ENCODE data around the gene INO80. TPM values are rescaled to one million over a fixed set of nuclear protein-coding genes. Genes with fewer than 3 reads are reported as not detected.
A peak's percentile ranks its signal among the peaks of the same experiment; 100 is the strongest.

The INO80 gene
- total RNA-seq, 1 donor from 2014 or later: 39.2 TPM

GRCh38 chr15:41055706-41056105, 60.4 kb downstream of the INO80 start:
- peaks cover 51% of the 10 kb centered on the region for H3K36me3 Mint-ChIP-seq (ENCODE audit: low read depth)

DNA sequence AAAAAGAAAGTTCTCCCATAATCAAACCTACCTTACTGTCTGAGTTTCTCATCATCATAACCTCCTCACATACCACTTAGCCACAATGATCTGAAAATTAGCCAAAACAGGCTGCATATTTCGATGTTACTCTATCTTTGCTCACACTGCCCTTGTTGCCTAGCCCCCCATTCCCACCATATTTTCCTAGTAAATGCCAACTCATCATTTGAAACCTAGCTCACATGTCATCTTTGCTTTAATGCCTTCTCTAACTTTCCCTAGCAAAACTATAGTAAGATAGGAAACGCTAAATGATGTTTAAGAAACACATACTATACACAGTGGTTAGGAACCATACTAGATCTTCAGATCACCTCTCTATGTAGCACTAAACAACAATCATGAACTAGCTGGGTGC, 64.9 kb downstream of the INO80 start:
- intact Hi-C loops (cut with micrococcal nuclease): no loop called here
- no peak for DNase-seq (ENCODE audit: low spot score)
- peaks cover 10% of the 10 kb centered on the region for H3K4me1 Mint-ChIP-seq (ENCODE audit: low read depth)
- H3K36me3 Mint-ChIP-seq (ENCODE audit: low read depth): peaks cover 50% of the 10 kb centered on the region
- H3K4me3 Mint-ChIP-seq: no peak overlapping the region
- H3K27me3 Mint-ChIP-seq (ENCODE audit: insufficient read depth): no peaks in the 10 kb centered on the region
- H3K9me3 Mint-ChIP-seq: no peaks in the 10 kb centered on the region
- H3K27ac Mint-ChIP-seq: no peak overlapping the region

More at GRCh38 chr15:41055706-41056105, 60.4 kb downstream of the INO80 start:
- intact Hi-C loops (cut with micrococcal nuclease): no loop called here
- H3K27me3 Mint-ChIP-seq (ENCODE audit: insufficient read depth): no peaks in the 10 kb centered on the region
- DNase-seq (ENCODE audit: low spot score): no peak
- H3K9me3 Mint-ChIP-seq: peaks cover 3% of the 10 kb centered on the region
- H3K4me1 Mint-ChIP-seq (ENCODE audit: low read depth): no peaks in the 10 kb centered on the region
- no peak overlapping the region for H3K27ac Mint-ChIP-seq
- H3K4me3 Mint-ChIP-seq: no peak overlapping the region

DNA sequence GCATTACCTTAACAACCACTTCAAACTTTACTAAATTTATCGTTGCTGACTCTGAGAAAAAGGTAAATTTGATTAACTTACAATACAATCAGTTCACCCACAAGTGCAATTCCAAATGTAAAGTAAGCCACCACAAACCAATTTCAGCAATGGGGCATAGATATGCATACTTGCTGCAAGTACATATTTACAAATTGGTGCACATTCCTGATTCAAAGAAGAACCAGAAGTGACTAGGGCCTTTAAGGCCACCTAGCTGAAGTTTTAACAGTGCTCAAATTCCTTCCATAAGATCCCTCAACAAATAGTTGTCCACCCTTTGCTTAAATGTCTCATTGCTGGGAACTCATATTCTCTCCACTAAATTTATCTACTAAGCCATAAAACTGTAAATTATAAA, 67.2 kb downstream of the INO80 start:
- DNase-seq (ENCODE audit: low spot score): no peak
- intact Hi-C loops (cut with micrococcal nuclease): no loop called here
- Mint-ChIP-seq H3K36me3 (ENCODE audit: low read depth) (peaks cover 40% of the 10 kb centered on the region), H3K4me3 (no peak overlapping the region), H3K9me3 (no peaks in the 10 kb centered on the region), H3K27ac (no peak overlapping the region), H3K4me1 (ENCODE audit: low read depth) (peaks cover 10% of the 10 kb centered on the region), H3K27me3 (ENCODE audit: insufficient read depth) (no peaks in the 10 kb centered on the region)

DNA sequence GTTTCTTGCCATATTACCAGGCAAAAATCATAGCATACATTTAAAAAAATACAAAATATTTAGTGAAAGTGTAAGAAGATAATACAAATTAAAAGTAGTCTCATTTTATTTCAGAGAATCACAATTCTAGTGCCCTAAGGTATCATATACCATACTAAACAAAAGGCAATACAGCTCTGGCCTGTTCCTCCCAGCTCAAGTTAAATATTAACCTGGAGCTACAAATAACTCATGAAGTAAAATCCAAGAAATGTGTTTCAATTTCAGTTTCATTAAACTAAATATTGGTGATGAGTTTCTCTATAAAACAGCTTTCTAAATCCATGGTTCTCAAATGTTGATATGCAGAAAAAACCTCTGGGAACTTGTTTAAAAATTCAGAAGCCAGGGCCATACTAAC, 67.7 kb downstream of the INO80 start:
- H3K9me3 Mint-ChIP-seq: no peaks in the 10 kb centered on the region
- H3K4me1 Mint-ChIP-seq (ENCODE audit: low read depth): peaks cover 10% of the 10 kb centered on the region
- no peak overlapping the region for H3K4me3 Mint-ChIP-seq
- no peak for DNase-seq (ENCODE audit: low spot score)
- intact Hi-C loops (cut with micrococcal nuclease): no loop called here
- H3K27ac Mint-ChIP-seq: no peak overlapping the region
- H3K36me3 Mint-ChIP-seq (ENCODE audit: low read depth): peaks cover 42% of the 10 kb centered on the region
- no peaks in the 10 kb centered on the region for H3K27me3 Mint-ChIP-seq (ENCODE audit: insufficient read depth)

DNA sequence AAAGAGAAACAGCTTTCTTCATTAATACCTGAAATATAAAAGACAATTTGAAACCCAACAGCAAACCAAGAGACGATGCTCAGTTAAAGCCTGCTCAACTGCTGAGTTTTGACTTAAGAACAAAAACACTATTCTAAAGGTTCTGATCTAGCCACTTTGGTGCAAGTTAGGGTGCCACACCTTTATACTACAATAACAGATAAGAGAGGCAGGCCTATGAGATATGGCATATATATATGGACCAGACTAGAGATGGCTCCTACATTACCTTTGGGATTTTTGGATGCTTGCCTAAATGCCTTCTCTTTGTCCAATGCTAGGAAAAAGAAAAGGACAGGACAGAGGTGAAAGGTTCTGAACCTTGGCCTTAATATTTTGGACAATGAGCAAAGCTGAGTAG, 68.6 kb downstream of the INO80 start:
- H3K36me3 Mint-ChIP-seq (ENCODE audit: low read depth): peaks cover 49% of the 10 kb centered on the region
- intact Hi-C loops (cut with micrococcal nuclease): no loop called here
- H3K9me3 Mint-ChIP-seq: no peaks in the 10 kb centered on the region
- H3K27ac Mint-ChIP-seq: no peak overlapping the region
- no peak for DNase-seq (ENCODE audit: low spot score)
- no peaks in the 10 kb centered on the region for H3K27me3 Mint-ChIP-seq (ENCODE audit: insufficient read depth)
- peaks cover 10% of the 10 kb centered on the region for H3K4me1 Mint-ChIP-seq (ENCODE audit: low read depth)
- H3K4me3 Mint-ChIP-seq: no peak overlapping the region

DNA sequence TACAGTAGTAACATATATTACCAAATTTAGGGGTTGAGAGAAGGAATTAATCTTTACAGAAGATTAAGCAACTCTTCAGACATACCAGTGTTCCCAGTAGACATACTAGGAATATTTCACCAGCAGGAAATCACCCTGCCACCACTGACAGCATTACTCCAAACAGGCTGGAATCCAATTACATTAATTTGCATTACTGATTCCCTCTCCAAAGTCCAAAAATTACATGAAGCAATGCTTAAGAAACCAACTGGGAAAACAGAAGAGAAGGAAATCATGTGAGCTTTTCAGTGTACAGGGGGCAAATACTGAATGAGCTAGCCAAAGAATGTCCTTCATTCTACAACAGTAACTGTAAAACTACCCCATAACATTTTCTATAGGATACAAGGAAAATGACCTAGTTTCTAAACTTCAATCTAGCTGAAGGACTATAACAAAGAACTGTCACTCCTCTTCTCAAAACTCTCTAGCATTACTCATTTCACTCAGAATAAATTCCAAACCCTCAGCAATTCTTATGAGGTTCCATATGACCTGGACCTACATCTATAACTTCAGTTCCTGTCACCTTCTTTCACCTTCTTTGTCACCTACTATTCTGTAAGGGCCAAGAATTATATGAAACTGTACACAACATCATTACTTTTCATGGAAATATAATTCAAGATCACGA, 72.7 kb downstream of the INO80 start:
- peaks cover 4% of the 10 kb centered on the region for H3K4me1 Mint-ChIP-seq (ENCODE audit: low read depth)
- H3K9me3 Mint-ChIP-seq: no peaks in the 10 kb centered on the region
- H3K27me3 Mint-ChIP-seq (ENCODE audit: insufficient read depth): no peaks in the 10 kb centered on the region
- intact Hi-C loops (cut with micrococcal nuclease): no loop called here
- H3K36me3 Mint-ChIP-seq (ENCODE audit: low read depth): peaks cover 39% of the 10 kb centered on the region
- no peak overlapping the region for H3K27ac Mint-ChIP-seq
- DNase-seq (ENCODE audit: low spot score): no peak
- H3K4me3 Mint-ChIP-seq: no peak overlapping the region

- DNase-seq (ENCODE audit: low spot score): no peak
- Mint-ChIP-seq H3K9me3 (no peaks in the 10 kb centered on the region), H3K27ac (no peak overlapping the region), H3K36me3 (ENCODE audit: low read depth) (peaks cover 40% of the 10 kb centered on the region), H3K27me3 (ENCODE audit: insufficient read depth) (no peaks in the 10 kb centered on the region), H3K4me3 (no peak overlapping the region), H3K4me1 (ENCODE audit: low read depth) (peaks cover 7% of the 10 kb centered on the region)
- intact Hi-C loops (cut with micrococcal nuclease): no loop called here
These were observed 73.2 kb downstream of the INO80 start for GRCh38 chr15:41042851-41043250.

DNA sequence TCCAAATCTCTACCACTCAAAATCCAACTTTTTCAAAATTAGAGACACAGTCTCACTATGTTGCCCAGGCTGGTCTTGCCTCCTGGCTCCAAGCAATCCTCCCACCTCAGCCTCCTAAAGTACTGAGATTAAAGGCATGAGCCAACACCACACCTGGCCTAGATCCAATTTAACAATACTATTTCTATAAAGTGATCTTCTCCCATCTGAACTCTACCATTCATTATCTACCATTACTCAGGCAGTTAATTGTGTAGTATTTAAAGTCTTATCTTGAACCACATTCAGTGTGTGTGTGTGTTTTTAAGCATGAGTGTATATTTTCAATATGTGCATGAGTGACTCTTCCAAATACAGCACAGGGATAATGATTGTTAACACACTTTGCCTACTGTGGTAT, 77.0 kb downstream of the INO80 start:
- Mint-ChIP-seq H3K27me3 (ENCODE audit: insufficient read depth) (no peaks in the 10 kb centered on the region), H3K4me1 (ENCODE audit: low read depth) (peaks cover 7% of the 10 kb centered on the region), H3K27ac (no peak overlapping the region), H3K4me3 (no peak overlapping the region), H3K36me3 (ENCODE audit: low read depth) (peaks cover 31% of the 10 kb centered on the region), H3K9me3 (no peaks in the 10 kb centered on the region)
- no peak for DNase-seq (ENCODE audit: low spot score)
- intact Hi-C loops (cut with micrococcal nuclease): no loop called here

DNA sequence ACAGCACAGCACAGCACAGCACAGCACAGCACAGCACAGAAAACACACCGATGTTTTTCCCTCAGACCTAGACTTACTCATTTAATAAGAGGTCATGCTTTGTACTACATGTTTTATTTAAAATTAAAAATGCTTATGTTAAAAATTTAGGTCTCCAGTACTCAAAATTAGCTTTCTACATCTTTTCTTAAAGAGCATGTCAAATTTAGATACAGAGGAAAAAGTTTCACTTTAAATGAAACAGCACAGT, 84.1 kb downstream of the INO80 start:
- H3K27me3 Mint-ChIP-seq (ENCODE audit: insufficient read depth): no peaks in the 10 kb centered on the region
- no peaks in the 10 kb centered on the region for H3K9me3 Mint-ChIP-seq
- H3K4me1 Mint-ChIP-seq (ENCODE audit: low read depth): no peaks in the 10 kb centered on the region
- DNase-seq (ENCODE audit: low spot score): no peak
- no peak overlapping the region for H3K4me3 Mint-ChIP-seq
- intact Hi-C loops (cut with micrococcal nuclease): no loop called here
- H3K27ac Mint-ChIP-seq: no peak overlapping the region
- H3K36me3 Mint-ChIP-seq (ENCODE audit: low read depth): peaks cover 10% of the 10 kb centered on the region

- Mint-ChIP-seq H3K36me3 (ENCODE audit: low read depth) (peaks cover 16% of the 10 kb centered on the region), H3K4me1 (ENCODE audit: low read depth) (no peaks in the 10 kb centered on the region), H3K9me3 (no peaks in the 10 kb centered on the region), H3K27me3 (ENCODE audit: insufficient read depth) (no peaks in the 10 kb centered on the region), H3K4me3 (no peak overlapping the region), H3K27ac (peak overlapping the region; percentile 74)
- intact Hi-C loops (cut with micrococcal nuclease): no loop called here
- DNase-seq (ENCODE audit: low spot score): no peak
These were observed 84.6 kb downstream of the INO80 start for GRCh38 chr15:41031232-41032078.

GRCh38 chr15:41028853-41029252, 87.2 kb downstream of the INO80 start:
- no peaks in the 10 kb centered on the region for H3K27me3 Mint-ChIP-seq (ENCODE audit: insufficient read depth)
- DNase-seq (ENCODE audit: low spot score): no peak
- H3K4me3 Mint-ChIP-seq: no peak overlapping the region
- no peaks in the 10 kb centered on the region for H3K4me1 Mint-ChIP-seq (ENCODE audit: low read depth)
- intact Hi-C loops (cut with micrococcal nuclease): loop anchor here (10.0 kb wide), 1 partner anchor 156 kb away; no protein-coding TSS in a partner anchor
- no peaks in the 10 kb centered on the region for H3K9me3 Mint-ChIP-seq
- peaks cover 24% of the 10 kb centered on the region for H3K36me3 Mint-ChIP-seq (ENCODE audit: low read depth)
- H3K27ac Mint-ChIP-seq: no peak overlapping the region

GRCh38 chr15:41025393-41025792, 90.7 kb downstream of the INO80 start:
- intact Hi-C loops (cut with micrococcal nuclease): loop anchor here (10.0 kb wide), 1 partner anchor 159 kb away; no protein-coding TSS in a partner anchor
- H3K36me3 Mint-ChIP-seq (ENCODE audit: low read depth): peaks cover 29% of the 10 kb centered on the region
- no peak for DNase-seq (ENCODE audit: low spot score)
- H3K27me3 Mint-ChIP-seq (ENCODE audit: insufficient read depth): no peaks in the 10 kb centered on the region
- no peaks in the 10 kb centered on the region for H3K4me1 Mint-ChIP-seq (ENCODE audit: low read depth)
- H3K9me3 Mint-ChIP-seq: no peaks in the 10 kb centered on the region
- H3K27ac Mint-ChIP-seq: no peak overlapping the region
- no peak overlapping the region for H3K4me3 Mint-ChIP-seq

GRCh38 chr15:41024885-41025284, 91.2 kb downstream of the INO80 start:
- Mint-ChIP-seq H3K36me3 (ENCODE audit: low read depth) (peaks cover 31% of the 10 kb centered on the region), H3K9me3 (no peaks in the 10 kb centered on the region), H3K27me3 (ENCODE audit: insufficient read depth) (no peaks in the 10 kb centered on the region), H3K27ac (no peak overlapping the region), H3K4me3 (no peak overlapping the region), H3K4me1 (ENCODE audit: low read depth) (no peaks in the 10 kb centered on the region)
- intact Hi-C loops (cut with micrococcal nuclease): loop anchor here (10.0 kb wide), 1 partner anchor 160 kb away; no protein-coding TSS in a partner anchor
- no peak for DNase-seq (ENCODE audit: low spot score)

Data from activated T-helper 1 cell treated with anti-CD3 and anti-CD28 coated beads, Interleukin-12 subunit alpha, Interleukin-12 subunit beta, Interleukin-2, Interleukin-4 antibody, amounts not matched to agents 30 ng/mL and 10 ng/mL and 1 ng/mL, durations not matched to agents 14 hours and 24 hours and 36 hours (primary cell).